ENCODE measurements around the gene HS6ST2.

- TF ChIP-seq EZH2phosphoT487 (IDR thresholded peaks at IDR 0.05; ENCODE audit: insufficient read depth, low read depth) (no peak), EZH2 (IDR thresholded peaks at IDR 0.05; ENCODE audit: insufficient read depth, poor library complexity, severe bottlenecking) (no peak)
Measured at GRCh38 chrX:132615391-132616131, 342.9 kb downstream of the HS6ST2 start.
